ENCODE results near the gene PTEN. TPM values are rescaled to one million over a fixed set of nuclear protein-coding genes. Genes with fewer than 3 reads are reported as not detected.
A peak's percentile ranks its signal among the peaks of the same experiment; 100 is the strongest.

Gene PTEN
- total RNA-seq: 100 to 1,000 TPM in 2 of 4 donors, 10 to 100 TPM in 2; 69.1 to 141 (median 91.8) TPM

- H3K4me1 ChIP-seq: peaks cover 29% of the 10 kb centered on the region
- H3K27ac ChIP-seq: peak within 1 kb of the TSS; percentile 97
- no peaks in the 10 kb centered on the region for H3K9me3 ChIP-seq
- H3K27me3 ChIP-seq: no peaks in the 10 kb centered on the region
- H3K36me3 ChIP-seq: no peaks in the 10 kb centered on the region
- TF ChIP-seq EP300 (IDR thresholded peaks at IDR 0.05) (no peak), POLR2A (IDR thresholded peaks at IDR 0.05) (peak in 1 of 2 donors; percentile 65), POLR2AphosphoS5 (IDR thresholded peaks at IDR 0.05) (peak in 2 of 3 donors; percentile 6 to 98)
- TF ChIP-seq, protein P1, sequence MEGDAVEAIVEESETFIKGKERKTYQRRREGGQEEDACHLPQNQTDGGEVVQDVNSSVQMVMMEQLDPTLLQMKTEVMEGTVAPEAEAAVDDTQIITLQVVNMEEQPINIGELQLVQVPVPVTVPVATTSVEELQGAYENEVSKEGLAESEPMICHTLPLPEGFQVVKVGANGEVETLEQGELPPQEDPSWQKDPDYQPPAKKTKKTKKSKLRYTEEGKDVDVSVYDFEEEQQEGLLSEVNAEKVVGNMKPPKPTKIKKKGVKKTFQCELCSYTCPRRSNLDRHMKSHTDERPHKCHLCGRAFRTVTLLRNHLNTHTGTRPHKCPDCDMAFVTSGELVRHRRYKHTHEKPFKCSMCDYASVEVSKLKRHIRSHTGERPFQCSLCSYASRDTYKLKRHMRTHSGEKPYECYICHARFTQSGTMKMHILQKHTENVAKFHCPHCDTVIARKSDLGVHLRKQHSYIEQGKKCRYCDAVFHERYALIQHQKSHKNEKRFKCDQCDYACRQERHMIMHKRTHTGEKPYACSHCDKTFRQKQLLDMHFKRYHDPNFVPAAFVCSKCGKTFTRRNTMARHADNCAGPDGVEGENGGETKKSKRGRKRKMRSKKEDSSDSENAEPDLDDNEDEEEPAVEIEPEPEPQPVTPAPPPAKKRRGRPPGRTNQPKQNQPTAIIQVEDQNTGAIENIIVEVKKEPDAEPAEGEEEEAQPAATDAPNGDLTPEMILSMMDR (IDR thresholded peaks at IDR 0.05): no peak
- peak within 1 kb of the TSS; percentile 90 for H3K4me3 ChIP-seq
- 1% methylated on average over 33 of the region's 89 CpGs for WGBS
- DNase-seq (ENCODE audit: low spot score in 2 of 2): peak; percentile 88 to 94
Measured at GRCh38 chr10:87863053-87863943, at the start of gene PTEN, which contains the start of gene KLLN. Gene PTEN (plus strand): TSS chr10:87863625. CDS start chr10:87864470, 845 bp downstream. Gene KLLN (minus strand): TSS chr10:87863533. CDS start chr10:87862487, 1,046 bp downstream.

DNA sequence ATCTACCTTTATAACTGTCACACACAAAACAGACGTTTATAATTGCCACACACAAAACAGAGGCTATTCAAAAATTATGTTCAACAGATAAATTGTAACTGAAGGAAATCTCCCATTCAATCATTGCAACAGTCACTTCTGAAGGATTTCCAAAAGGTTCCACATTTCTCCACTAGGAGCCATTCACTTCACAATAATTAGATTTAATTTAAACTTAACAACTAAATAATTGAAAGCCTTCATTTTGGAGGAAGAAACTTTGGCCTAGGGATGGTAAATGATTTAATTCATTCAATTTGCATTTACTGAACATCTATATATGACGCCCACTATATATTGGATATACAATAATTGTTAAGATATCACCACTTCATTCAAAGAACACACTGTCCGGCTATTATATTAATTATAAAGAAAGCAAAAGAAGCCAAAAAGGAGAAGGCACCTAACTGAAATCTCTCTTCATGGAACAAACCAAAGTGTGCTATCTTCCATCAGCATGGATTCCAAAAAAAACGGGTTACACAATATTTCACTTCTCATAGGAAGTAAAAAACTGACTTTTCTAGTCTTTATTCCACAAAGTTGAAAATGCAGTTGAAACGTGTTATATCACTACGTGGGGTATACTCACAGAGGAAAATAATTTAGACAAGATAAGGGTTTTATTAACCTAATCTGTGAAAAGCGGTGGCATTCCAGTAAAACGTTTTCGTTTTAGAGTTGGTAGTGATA, 47.1 kb upstream of the PTEN start:
- no peaks in the 10 kb centered on the region for H3K27me3 ChIP-seq
- no peaks in the 10 kb centered on the region for H3K9me3 ChIP-seq
- 78% methylated on average over 9 of the region's 9 CpGs for WGBS
- H3K4me3 ChIP-seq: peak overlapping the region; percentile 89
- no peak for TF ChIP-seq POLR2A (IDR thresholded peaks at IDR 0.05)
- TF ChIP-seq POLR2AphosphoS5 (IDR thresholded peaks at IDR 0.05): no peak
- TF ChIP-seq EP300 (IDR thresholded peaks at IDR 0.05): no peak
- TF ChIP-seq, protein P1 (IDR thresholded peaks at IDR 0.05): no peak
- peaks cover 24% of the 10 kb centered on the region for H3K4me1 ChIP-seq
- H3K36me3 ChIP-seq: peaks cover 3% of the 10 kb centered on the region
- H3K27ac ChIP-seq: no peak overlapping the region
- DNase-seq (ENCODE audit: low spot score in 2 of 2): no peak

- H3K27me3 ChIP-seq: no peaks in the 10 kb centered on the region
- H3K4me1 ChIP-seq: peaks cover 24% of the 10 kb centered on the region
- TF ChIP-seq, protein P1 (IDR thresholded peaks at IDR 0.05): no peak
- no peak for TF ChIP-seq POLR2A (IDR thresholded peaks at IDR 0.05)
- TF ChIP-seq EP300 (IDR thresholded peaks at IDR 0.05): no peak
- no peaks in the 10 kb centered on the region for H3K9me3 ChIP-seq
- no peak for DNase-seq (ENCODE audit: low spot score in 2 of 2)
- H3K4me3 ChIP-seq: peak overlapping the region; percentile 89
- peak overlapping the region; percentile 87 for H3K27ac ChIP-seq
- WGBS: 32% methylated on average over 10 of the region's 10 CpGs
- H3K36me3 ChIP-seq: peaks cover 3% of the 10 kb centered on the region
Measured at GRCh38 chr10:87816898-87817608, 46.4 kb upstream of the PTEN start.

- TF ChIP-seq, protein P1 (IDR thresholded peaks at IDR 0.05): peak in 1 of 2 donors; percentile 13
- no peak for TF ChIP-seq POLR2AphosphoS5 (IDR thresholded peaks at IDR 0.05)
- TF ChIP-seq POLR2A (IDR thresholded peaks at IDR 0.05): peak in 1 of 2 donors; percentile 30
- TF ChIP-seq EP300 (IDR thresholded peaks at IDR 0.05): no peak
- DNase-seq (ENCODE audit: low spot score in 2 of 2): peak; percentile 84 to 87
- peak within 1 kb of the TSS; percentile 87 for H3K27ac ChIP-seq
- no peaks in the 10 kb centered on the region for H3K27me3 ChIP-seq
- peaks cover 24% of the 10 kb centered on the region for H3K4me1 ChIP-seq
- H3K4me3 ChIP-seq: peak within 1 kb of the TSS; percentile 89
- H3K36me3 ChIP-seq: peaks cover 1% of the 10 kb centered on the region
- no peaks in the 10 kb centered on the region for H3K9me3 ChIP-seq
- under 1% methylated on average over 30 of the region's 60 CpGs for WGBS
Measured at GRCh38 chr10:87817609-87818504, 45.6 kb upstream of the PTEN start, which contains the start of gene ATAD1. Gene ATAD1 (minus strand): TSS chr10:87818226. CDS start chr10:87814599, 3,627 bp downstream.
